Activated CD4-positive, alpha-beta T cell treated with anti-CD3 and anti-CD28 coated beads for 1 hour (primary cell): ENCODE results near the gene MRPL20.
"Not testable (repeated sequence)": the region's sequence is repeated elsewhere in the genome, so short reads cannot be mapped to it uniquely, and the experiment has no call there.

Experiments used
- DNase-seq: peaks from one replicate; pipeline ENCODE4 v3.0.0-alpha.2; 2020

MRPL20 gene

DNA sequence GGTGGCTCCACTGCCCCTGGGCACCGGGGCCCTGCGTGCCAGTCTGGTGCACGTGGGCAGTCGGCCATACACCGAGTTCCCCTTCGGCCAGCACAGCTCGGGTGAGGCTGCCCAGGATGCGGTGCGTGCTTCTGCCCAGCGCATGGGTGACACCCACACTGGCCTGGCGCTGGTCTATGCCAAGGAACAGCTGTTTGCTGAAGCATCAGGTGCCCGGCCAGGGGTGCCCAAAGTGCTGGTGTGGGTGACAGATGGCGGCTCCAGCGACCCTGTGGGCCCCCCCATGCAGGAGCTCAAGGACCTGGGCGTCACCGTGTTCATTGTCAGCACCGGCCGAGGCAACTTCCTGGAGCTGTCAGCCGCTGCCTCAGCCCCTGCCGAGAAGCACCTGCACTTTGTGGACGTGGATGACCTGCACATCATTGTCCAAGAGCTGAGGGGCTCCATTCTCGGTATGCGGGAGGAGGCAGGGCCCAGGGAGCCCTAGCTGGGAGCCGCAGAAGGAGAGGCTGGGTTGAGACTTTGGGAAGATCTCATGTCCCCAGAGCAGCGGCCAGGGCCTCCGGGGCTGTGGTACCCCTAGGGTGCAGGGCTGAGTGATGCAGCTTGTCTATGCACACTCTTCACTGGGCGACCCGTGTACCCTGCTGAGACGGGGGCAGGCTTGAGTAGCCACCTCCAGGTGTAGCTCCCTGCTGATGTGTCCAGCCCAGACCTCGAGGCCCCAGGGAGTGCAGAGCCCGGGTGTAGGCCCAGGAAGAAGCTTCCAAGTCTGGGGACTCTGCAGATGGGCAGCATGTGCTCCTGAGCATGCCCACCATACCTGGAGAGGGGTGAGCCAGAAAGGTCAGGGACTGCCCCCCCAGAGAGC is 30.2 kb upstream of the MRPL20 start:
- DNase-seq: no peak

- no peak for DNase-seq
Measured at GRCh38 chr1:1436630-1437032, 29.5 kb upstream of the MRPL20 start.

- no peak for DNase-seq
Measured at GRCh38 chr1:1435911-1436629, 29.0 kb upstream of the MRPL20 start.

DNA sequence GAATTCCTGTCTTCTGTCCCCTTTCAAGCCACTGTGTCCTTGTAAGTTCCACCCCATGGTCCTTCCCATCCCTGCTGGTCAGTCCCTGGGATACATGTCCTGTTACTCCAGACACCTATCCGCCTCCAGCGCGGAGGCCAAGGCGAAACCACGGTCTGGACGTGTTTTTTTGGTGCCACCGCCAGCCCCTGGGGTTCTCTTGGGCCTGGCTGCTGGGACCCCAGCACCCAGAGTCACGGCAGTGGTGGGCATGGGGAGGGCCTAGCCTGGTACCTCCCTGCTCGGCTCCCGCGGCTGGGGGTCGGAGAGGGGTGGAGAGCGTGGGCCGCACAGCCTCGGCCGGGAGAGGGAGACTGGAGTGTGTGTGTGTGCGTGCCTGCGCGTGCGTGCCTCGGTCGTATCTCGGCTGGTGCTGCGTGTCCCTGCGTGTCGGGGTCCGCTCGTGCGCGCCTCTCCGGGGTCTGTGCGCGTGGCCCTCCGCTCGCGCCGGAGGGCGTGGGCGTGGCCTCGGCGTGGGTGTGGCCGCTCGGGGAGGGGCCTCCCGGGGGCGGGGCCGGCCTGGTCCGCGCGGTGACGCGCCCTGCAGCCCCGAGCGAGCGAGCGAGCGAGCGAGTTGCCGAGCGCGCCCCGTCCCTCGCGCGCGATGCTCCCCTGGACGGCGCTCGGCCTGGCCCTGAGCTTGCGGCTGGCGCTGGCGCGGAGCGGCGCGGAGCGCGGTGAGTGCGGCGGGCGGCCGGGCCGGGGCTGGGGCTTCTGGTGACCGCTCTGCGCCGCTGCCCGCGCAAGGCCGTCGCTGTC is 28.2 kb upstream of the MRPL20 start, which contains the start of gene VWA1:
TSS of gene VWA1 (plus strand) at position 585 of the 798 bp plus-strand sequence. CDS start at position 644, 59 bp downstream.
- DNase-seq: peak; percentile 54

GRCh38 chr1:1434824-1435105 is 27.7 kb upstream of the MRPL20 start:
- no peak for DNase-seq

DNA sequence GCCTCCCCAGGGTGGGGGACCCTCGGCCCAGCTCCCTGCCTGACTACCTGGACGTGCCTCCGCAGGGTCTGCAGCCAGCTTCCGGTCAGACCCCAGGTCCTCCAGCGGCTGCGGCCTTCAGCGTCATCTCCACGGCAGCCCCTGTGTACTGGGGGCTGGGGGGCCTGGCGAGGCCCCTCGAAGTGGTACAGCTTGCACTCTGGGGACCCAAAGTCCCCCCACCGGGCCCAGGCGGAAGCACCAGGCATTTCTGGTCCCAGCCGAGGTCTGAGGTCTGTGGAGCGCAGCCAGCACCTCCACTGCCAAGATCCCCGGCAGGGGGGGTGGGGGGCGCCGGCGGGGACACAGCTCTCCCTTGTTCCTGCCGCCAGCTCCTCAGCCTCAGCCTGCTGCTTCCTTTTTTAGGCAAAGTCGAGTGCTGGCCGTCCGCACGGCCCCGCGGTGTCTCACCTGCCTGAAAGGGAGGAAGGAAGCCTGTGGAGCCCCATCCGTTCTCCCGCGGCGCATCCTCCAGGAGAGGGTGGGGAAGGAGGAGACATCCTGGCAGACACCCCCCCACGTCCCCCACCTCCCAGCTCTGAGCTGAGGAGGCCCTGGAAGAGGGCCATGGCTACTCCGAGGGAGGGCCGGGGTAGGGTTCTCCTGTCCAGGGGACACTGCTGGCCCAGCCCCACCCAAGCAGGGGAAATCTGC is 27.2 kb upstream of the MRPL20 start:
- no peak for DNase-seq

DNA sequence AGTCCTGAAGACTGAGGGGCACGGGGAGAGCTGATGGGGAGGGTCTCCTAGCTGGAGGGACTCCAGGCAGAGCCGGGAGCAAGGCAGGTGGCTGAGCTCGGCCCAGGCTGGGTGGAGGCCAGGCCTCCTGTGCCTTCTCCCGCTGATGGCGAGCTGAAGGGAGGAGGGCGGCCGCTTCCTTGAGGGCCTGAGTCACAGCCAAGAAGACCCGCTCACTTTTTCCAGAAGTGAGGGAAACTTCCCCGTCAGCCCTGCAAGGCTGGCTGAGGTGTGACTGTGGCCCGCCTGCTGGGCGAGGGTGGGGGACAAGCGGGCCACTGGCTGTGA is 26.7 kb upstream of the MRPL20 start:
- DNase-seq: peak; percentile 29

DNA sequence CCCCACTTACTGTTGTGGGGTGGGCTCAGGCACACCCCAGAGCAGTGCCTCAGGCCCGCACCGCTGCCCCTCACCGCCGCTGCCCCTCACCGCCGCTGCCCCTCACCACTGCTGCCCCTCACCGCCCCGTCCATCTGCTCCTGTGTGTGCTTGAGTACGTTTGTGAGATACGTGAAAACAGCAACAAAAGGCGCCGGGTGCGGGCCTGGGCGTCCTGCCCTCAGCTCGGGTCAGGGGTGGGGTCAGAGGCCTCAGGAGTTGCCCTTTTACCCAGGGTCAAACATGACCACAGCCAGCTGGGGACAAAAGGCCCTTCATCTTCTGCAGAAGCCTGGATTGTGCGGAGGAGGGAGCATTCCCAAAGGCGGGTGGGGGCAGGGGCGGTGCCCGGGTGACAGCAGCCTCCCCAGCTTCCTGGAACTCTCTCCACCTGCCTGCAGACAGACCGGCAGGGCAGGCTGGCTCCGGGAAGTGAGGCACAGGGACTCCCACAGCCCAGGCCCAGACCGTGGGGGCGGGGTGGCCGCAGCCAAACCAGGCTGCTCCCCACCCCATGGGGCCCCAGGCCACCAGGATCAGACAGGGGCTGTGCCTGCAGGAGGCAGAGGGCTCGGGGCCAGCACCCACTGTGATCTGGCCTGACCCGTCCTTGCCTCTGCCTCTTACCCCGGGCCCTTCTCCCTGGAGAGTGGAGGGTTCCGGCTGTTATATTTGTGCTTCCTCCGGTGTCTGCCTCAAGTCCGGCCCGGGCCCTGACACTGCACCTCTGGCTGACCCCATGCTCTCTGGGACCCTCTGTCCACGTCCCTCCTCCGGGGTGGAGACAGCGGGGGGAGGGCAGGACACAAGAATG is 26.1 kb upstream of the MRPL20 start:
- DNase-seq: no peak

GRCh38 chr1:1432274-1432950 is 25.3 kb upstream of the MRPL20 start:
- no peak for DNase-seq

DNA sequence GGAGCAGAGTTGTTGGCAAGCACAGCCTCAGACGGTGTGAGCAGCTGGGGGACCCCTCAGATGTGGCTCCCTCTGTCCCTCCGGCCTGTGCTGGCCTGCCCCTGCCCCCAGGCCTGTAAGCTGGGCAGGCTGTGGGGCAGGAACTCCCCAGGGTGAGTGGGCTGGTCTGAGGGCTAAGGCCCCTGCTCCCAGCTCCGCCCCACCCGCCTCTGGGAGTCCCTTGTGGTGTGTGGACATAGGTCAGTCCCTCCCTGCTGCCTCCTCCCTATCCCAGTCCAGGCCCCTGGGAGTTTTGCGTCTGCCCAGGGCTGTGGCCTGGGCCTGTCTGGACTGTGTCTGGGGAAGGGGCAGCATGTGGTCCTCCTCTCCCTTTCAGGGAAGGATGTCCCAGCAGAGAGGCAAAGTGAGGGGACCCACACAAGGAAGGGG is 24.8 kb upstream of the MRPL20 start:
- DNase-seq: no peak

DNA sequence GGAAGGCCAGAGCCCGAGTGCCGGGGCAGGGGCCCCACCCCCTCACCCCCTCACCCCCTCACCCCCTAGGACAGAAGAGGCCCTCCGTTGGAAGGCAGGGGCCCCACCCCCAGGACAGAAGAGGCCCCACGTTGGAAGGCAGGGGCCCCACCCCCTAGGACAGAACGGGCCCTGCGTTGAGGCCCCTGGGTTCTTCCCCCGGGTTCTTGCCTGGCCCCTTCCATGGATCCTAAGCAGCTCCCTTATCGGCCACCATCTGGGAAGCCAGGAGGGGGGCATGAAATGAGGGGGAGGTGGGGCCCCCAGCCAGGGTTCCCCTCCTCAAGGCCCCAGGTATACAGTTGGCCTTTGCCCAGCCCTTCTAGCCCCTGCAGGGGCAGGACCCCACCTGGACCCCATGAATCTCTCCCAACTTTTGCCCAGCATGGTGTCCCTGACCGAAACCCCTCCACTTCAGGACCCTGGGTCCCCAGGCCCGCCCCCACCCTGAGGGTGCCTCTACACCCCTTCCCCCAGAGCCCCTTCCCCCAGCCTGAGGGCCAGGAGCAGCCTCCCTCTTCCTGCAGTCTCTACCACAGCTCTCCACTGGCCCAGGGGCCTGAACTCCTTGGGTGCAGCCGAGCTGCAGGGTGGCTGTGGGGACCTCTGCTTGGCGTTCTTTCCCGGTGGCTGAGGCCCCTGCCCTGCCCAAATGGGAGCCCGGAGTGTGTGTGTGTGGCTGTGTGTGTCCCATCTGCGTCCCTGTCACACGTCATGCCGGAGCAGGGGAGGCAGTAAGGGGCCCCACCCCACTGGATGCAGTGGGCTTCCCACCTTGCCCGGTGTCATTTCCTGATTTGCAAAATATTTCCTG is 24.1 kb upstream of the MRPL20 start:
- DNase-seq: no peak

- DNase-seq: no peak
Measured at GRCh38 chr1:1430114-1430982, 23.3 kb upstream of the MRPL20 start.

GRCh38 chr1:1429671-1430073 is 22.6 kb upstream of the MRPL20 start:
- DNase-seq: no peak

- DNase-seq: not testable (repeated sequence)
Measured at GRCh38 chr1:1428967-1429366, 21.9 kb upstream of the MRPL20 start.

DNA sequence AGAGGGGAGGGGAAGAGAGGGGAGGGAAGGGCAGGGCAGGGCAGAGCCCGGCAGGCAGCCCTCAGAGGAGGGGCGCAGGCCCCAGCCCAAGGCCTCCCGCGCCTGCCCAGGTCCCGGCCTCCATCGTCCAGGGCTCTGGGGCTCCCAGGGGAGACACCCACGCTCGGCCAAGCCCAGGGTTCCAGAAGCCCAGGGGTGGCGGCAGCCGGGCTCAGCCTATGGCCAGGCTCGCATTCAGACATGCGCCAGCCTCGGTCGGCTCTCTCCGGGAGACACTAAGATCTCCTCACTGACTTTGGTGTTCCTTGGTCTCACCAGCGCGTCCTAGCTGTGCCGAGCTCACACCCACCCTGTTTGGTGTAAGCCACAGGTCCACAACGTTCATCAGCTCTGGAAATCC is 21.1 kb upstream of the MRPL20 start:
- no peak for DNase-seq

- DNase-seq: no peak
Measured at GRCh38 chr1:1427820-1428148, 20.7 kb upstream of the MRPL20 start.

DNA sequence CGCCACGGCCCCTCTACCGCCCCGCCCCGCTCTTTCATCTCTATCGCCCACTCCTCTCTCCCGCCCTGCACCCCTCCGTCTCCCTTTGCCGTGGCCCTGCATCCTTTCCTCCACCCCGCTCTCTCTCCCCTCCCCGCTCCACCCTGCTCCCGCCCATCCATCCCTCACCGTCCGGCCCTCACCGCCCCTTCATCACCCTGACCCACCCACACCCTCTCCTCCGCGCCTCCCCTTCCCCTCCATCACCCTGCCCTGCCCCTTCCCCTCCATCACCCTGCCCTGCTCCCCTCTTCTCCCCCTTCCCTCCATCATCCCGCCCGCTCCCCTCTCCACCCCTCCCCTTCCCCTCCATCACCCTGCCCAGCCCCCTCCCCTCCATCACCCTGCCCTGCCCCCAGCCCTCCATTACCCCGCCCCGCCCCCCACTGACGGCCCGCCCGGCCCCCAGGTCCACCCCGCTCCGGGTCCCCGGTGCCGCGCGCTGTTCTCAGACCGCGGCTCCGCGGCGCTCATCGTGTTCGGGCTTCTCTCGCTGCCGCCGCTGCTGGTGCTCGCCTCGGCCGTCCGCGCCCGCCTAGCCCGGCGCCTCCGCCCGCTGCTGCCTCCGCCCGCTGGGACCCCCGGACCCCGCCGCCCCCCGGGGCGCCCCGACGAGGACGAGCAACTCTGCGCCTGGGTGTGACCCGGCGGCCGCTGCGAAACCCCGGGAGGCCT is 20.2 kb upstream of the MRPL20 start:
- DNase-seq: no peak

DNA sequence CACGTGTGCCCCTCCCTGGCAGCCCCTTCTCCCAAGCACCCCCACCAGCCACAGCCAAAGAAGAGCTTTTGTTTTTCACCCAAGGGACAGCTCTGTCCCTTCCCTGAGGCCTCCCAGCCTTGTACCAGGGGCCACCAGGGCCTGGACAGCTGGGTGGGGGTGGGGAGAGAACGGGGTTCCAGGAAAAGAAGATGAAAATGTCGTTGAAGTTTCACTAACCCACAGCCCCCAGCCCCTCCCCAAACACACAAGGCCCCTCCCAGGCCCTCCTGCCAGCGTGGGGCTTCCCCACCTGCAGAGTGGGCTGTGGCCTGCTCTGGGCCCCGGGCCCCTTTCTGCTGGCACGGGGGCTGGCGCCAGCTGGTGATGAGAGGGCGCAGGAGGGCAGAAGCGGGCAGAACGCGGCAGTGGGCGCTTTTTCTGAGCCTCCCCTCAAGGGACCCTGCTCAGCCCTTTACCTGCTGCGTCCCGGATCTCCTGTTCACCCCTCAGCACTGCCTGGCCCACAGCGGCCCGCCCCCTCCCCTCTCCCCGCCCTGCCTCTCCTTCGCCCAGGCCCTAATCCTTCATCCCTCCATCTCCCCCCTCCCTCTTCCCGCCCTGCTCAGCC is 19.5 kb upstream of the MRPL20 start:
- no peak for DNase-seq
